H1 (cell line): ENCODE data around the gene TP53RK.

ENCODE experiments used
- EP300 ChIP-seq, 2 experiments: IDR thresholded peaks; 1 replicate in 1 of 2; 2 replicates in 1 of 2; pipeline ENCODE4 v1.6.1; 2011 to 2012; ENCODE audit warnings: low read depth in 2 of 2, low read length in 2 of 2, mild to moderate bottlenecking in 2 of 2, borderline replicate concordance in 1 of 2, inconsistent platforms in 1 of 2, moderate library complexity in 1 of 2
- JUND ChIP-seq: IDR thresholded peaks from 2 replicates; pipeline ENCODE4 v1.6.1; 2011; ENCODE audit warnings: mild to moderate bottlenecking, improper control_type of control experiment, low read length
- TF ChIP-seq, protein P1 (sequence below), 3 experiments: IDR thresholded peaks; 1 replicate in 2 of 3; 2 replicates in 1 of 3; pipeline versions ENCODE4 v1.5.1 to v1.6.1; 2011; ENCODE audit warnings: low read length in 3 of 3, mild to moderate bottlenecking in 3 of 3, inconsistent platforms in 2 of 3, low read depth in 1 of 3, moderate library complexity in 1 of 3; ENCODE audit not compliant: insufficient read depth in 1 of 3; ENCODE audit errors: control extremely low read depth in 1 of 3

DNA sequence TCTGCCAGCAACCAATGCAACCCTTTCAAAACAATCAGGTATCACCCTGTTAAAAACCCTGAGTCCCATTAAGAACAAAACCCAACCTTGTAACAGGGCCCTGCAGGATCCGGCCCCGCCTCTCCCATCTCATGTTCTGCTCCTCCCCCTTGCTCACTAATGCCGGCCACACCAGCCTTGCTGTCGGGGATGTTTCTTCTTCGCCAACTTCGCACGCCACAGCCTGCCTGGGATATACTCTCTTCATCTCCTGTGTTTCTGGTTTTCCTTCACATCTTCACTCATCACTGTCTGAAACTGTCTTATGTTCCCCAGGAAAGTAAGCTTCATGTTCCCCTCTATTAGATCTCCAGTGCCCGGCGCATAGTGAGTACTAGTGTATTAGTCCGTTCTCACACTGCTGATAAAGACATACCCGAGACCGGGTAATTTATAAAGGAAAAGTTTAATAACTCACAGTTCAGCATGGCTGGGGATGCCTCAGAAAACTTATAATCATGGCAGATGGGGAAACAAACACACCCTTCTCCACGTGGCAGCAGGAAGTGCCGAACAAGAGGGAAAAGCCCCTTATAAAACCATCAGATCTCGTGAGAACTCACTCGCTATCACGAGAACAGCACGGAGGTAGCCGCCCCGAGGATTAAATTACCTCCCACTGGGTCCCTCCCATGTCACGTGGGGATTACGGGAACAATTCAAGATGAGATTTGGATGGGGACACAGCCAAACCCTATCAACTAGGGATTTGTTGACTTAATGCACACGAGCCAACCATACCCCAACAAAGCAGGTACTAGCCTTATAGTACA lies 5.1 kb downstream of the TP53RK start:
- TF ChIP-seq, protein P1, sequence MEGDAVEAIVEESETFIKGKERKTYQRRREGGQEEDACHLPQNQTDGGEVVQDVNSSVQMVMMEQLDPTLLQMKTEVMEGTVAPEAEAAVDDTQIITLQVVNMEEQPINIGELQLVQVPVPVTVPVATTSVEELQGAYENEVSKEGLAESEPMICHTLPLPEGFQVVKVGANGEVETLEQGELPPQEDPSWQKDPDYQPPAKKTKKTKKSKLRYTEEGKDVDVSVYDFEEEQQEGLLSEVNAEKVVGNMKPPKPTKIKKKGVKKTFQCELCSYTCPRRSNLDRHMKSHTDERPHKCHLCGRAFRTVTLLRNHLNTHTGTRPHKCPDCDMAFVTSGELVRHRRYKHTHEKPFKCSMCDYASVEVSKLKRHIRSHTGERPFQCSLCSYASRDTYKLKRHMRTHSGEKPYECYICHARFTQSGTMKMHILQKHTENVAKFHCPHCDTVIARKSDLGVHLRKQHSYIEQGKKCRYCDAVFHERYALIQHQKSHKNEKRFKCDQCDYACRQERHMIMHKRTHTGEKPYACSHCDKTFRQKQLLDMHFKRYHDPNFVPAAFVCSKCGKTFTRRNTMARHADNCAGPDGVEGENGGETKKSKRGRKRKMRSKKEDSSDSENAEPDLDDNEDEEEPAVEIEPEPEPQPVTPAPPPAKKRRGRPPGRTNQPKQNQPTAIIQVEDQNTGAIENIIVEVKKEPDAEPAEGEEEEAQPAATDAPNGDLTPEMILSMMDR (IDR thresholded peaks at IDR 0.05; ENCODE audit: control extremely low read depth in 1 of 3, insufficient read depth in 1 of 3, low read depth in 1 of 3, low read length in 3 of 3) = no peak
- no peak for TF ChIP-seq EP300 (IDR thresholded peaks at IDR 0.05; ENCODE audit: borderline replicate concordance in 1 of 2, low read depth in 2 of 2, low read length in 2 of 2)
- no peak for TF ChIP-seq JUND
